Fibroblast of skin of right biceps (primary cell): ENCODE results near the gene PRDM12.

Experiments used
- DNase-seq: peaks from one replicate; pipeline ENCODE4 v3.0.0-alpha.2; 2013

The PRDM12 gene

DNA sequence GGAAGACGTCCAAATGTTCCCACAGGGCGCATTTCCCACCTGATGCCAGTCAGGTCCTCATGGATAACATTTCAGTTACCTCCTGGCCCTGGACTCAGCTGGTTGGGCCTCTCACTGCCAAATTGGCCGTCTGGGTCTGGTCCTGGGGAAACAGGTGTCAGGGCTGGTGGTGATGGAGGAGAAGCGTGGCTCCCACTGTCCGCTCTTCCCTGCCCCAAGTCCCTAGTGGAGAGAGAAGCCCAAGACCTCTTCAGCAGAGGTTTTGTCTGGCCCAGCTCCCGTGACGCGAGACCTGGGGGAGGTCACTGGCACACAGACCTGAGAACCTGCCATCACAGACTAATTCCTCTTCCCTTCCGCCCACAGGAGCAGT lies 27.8 kb upstream of the PRDM12 start:
- DNase-seq, result no peak

DNA sequence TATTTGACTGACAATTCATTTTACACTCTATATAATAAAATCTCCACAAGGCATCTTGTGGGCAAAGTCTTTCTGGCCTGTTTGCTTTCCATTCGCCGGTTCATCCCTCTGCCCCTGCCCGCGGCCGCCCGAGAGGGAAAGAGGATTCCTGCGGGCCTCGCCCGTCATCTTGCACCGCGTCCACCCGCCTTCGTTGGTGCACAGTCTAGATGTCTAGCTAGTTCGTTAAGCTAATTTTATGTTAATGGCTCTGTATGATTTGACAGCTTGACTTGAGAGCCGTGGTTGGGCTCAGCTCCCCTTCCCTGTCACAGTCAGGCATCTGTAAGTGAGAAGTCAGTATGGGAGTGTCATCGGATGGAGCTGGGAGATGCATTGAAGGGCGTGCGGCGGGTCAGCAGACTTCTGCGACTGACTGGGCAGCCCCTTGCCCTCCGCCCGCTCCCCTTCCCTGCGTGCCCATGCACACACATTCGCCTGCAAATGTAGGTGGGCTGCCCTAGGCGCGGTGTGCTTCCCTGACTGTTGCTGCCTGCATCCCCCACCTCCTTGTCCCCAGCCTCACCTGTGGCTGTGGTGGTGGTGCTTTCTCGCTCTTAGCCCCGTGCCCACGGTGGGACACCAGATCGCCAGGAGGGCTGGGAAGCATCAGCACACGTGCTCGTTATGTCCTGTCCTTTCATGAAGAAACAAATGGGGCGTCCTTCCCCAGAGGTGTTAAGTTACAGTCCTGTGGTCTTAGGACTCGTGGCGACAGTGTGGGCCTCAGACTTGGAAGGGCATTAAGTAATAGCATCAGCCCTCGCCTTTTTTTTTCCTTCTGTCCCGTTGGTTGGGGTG lies 25.9 kb upstream of the PRDM12 start:
- DNase-seq, result no peak

DNA sequence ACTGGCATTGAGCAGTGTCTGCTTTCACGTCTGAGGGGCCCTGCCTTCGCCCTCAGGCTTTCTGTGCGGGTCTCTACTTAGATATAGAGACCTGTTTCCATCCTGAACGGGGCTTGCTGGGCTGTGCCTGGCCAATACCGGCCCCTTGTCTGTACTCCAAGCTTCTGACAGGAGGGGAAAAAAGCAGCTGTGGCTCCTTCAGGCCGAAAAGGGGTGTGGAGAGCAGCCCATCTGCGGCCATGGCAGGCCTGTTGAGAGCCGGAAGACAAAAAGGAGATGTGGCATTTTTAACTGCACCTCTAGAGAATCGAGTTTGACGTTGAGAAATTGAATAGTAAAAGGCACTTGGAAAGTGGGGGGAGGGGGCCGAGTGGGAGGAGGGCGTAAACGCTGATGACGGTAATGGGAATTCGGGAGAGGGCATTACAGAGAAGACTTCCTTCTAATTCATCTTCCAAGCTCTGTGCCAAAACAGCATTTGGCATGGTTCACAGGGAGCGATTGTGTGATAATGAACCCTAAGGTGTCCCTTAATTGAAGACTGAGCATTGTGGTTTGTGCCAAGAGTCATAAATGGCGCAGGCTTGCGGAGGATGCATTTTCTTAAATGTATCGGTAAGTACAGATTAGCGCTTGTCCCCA lies 25.1 kb upstream of the PRDM12 start:
- no peak for DNase-seq

DNA sequence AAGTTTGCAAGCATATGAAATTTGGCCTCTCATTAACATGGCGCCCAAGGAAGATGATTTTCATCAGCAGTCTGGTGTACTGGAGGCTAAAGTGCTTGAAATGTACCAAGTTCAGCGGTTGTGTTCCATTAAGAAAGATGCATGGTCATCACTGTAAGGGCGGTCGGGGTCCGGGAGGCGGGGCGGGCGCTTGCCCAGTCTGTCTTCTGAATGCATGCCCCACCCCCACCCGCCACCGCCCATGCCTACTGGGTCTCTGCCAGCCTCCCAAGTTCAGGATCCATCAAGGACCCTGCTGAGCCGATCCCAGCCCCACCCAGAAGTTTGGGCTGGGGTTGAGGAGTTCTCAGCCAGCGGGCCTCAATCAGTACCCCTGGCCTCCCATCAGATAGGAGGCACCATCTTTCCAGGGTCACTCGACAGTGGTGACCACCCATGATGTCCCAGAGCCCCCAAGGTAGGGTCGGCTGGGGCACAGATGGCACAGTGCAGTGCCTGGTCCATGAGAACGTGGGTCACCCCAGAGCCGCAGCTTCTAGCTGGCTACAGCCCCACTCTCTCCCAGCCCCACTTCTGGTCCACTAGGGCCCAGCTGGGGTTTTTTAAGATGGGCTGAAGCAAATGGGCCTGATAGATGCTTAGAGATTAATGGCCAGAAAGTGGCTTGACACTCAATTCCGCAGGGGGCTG lies 24.4 kb upstream of the PRDM12 start:
- DNase-seq, result no peak

GRCh38 chr9:130640681-130641080 lies 23.7 kb upstream of the PRDM12 start:
- no peak for DNase-seq

DNA sequence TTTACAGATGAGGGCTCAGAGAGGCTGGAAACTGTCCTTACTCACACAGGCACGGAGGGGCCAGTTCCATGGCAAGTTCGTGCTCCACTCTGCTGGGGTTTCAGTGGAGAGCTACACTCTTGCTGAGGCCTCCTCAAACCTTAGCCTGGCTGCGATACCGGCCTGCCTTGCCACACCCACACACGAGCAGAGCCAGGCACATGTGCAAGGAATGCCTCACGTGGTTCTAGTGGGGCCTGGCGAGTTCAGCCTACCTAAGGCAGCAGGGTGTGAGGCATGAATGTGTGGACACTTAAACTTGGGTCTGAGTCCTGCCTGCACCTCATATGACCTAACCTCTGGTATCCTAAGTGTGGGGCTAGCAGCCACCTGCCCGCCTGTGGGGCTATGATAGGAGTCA lies 21.5 kb upstream of the PRDM12 start:
- no peak for DNase-seq

- no peak for DNase-seq
These were observed 13.2 kb upstream of the PRDM12 start for GRCh38 chr9:130651221-130651620.

GRCh38 chr9:130651752-130652151 lies 12.6 kb upstream of the PRDM12 start:
- no peak for DNase-seq

DNA sequence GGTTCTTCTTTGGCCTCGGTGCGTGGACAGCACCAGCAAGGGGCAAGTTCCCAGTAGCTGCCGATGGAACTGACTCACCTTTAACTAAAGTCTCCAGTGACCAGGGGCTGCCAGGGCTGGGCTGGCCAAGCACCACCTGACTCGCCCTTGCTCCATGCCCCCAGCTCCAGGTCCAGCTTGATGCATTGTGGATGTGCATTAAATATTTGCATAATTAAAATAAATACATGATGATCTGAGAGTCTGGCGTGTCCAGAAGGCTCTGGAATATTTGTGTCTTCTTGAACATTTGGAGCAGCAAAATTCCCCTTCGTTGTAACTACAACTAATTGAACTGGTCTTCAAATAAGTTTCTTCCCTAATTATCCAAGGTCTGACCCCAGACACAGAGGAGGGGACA lies 9.5 kb upstream of the PRDM12 start:
- DNase-seq, result no peak

GRCh38 chr9:130658893-130659698 lies 5.3 kb upstream of the PRDM12 start:
- no peak for DNase-seq

DNA sequence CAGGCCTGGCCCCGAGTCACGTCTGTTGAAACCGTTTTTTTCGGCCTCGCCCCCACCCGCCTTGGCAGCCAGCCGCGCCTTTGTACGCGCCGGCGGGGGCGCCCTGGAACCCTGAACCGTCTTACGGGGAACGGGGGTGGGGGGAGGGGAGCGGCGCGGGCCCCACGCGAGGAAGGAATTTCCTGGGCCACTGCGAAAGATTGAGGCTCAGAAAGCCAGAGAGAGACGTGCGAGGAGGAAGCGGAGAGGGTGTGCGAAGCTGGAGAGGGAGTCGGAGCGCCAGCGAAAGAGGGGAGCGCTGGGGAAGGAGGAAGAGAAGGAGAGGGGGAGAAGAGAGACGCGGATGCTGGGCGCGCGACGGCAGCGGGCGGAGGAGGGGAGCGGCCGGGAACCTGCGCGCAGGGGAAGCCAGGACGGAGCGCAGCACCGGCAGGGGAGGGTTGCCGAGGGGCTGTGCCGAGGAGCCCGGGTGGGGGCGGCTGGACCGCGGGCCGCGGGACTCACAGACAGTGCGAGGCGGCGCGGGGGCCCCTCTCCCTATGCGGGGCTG lies 4.6 kb upstream of the PRDM12 start:
- no peak for DNase-seq

GRCh38 chr9:130660326-130660682 lies 4.1 kb upstream of the PRDM12 start:
- DNase-seq, result no peak

GRCh38 chr9:130660683-130661450 lies 3.5 kb upstream of the PRDM12 start:
- DNase-seq, result no peak

- DNase-seq, result no peak
These were observed 2.8 kb upstream of the PRDM12 start for GRCh38 chr9:130661451-130662098.

- no peak for DNase-seq
These were observed 2.1 kb upstream of the PRDM12 start for GRCh38 chr9:130662099-130662969.

- DNase-seq, result no peak
These were observed 1.5 kb upstream of the PRDM12 start for GRCh38 chr9:130662970-130663257.

DNA sequence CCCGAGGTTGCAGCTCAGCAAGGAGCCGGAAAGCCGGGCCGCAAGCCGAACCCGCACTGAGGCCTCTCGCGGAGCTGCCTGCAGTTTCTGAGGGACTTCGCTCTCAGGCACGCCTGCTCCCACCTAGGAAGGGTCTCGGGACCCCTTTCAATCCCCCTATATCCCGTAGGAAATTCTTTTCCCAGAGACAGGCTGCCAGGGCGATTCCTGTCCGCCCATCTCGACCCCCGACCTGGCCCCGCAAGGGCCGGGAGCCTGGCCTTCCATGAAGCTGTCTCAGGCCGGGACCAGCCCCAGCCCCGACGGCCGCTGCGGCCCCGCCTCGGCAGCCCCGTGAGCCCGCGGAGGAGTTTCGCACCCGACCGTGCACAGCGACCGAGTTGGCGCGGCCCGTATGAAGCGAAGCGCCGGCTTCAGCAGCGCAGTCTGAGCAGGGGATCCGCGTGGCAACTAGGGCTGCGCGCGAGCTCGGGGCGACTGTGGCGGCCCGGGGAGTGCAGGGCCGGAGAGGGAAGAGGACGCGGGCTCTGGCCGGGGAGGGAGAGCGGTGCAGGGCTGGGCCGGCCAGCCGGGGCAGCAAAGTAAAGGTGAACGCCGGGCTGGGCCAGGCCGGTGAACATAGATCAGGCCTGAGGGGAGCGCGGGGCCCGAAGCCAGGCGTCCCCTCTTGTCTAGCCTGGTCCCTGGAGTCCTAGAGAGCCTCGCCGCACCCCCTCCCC lies 977 bp upstream of the PRDM12 start:
- DNase-seq, result no peak

DNA sequence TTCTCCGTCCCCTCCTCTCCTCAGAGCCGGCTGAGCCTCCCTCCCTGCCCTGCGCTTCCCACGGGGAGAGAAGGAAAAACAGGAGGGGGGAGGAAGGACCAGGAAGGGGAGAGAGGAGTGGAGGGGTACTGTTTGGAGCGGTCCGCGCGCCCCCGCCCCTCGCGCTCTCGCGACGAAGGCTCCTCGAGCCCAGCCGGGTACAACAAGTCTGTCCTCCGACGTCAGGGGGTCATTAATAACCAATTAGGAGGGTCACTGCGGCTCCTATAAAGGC lies 480 bp upstream of the PRDM12 start:
- DNase-seq, result no peak

DNA sequence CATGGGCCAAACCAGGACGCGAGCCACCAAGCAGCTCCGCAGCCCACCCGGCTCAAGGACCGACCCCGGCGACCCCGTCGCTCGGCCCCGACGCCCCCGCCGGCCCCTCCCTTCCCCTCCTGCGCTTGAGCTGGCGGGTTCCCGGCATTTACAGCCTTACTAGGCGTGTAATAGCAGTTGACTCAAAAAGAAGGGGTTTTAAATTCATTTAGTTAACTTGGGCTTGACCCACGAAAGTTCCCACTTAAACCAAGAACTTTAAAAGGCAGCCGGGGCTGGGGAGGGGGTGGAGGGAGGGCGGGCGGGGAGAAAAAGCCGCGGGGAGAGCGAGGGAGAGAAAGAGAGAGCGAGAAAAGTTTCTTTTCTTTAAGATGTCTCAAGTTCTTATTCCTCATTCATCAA lies 636 bp downstream of the PRDM12 start:
- no peak for DNase-seq
